Astrocyte (in vitro differentiated cells and primary cell): ENCODE data around the gene AKAP1.

Source experiments
- CTCF ChIP-seq: IDR thresholded peaks from 2 replicates; pipeline ENCODE4 v1.5.1; 2011; ENCODE audit warnings: low read depth, mild to moderate bottlenecking, inconsistent platforms, low read length, moderate library complexity; ENCODE audit not compliant: insufficient read depth
- EZH2 ChIP-seq: IDR thresholded peaks from 2 replicates; pipeline ENCODE4 v1.6.1; 2012; ENCODE audit warnings: mild to moderate bottlenecking, low read length, inconsistent platforms; ENCODE audit not compliant: insufficient read depth

- TF ChIP-seq CTCF (no peak), EZH2 (no peak)
Observed at GRCh38 chr17:57040571-57040970, 44.5 kb upstream of the AKAP1 start.
